Mucosa of gallbladder (tissue), 1 donor: Measurements from ENCODE around the gene SHISA6. TPM values are rescaled to one million over a fixed set of nuclear protein-coding genes. Genes with fewer than 3 reads are reported as not detected.

Source experiments
- DNase-seq: peaks from one replicate; pipeline ENCODE4 v3.0.0-alpha.2; 2020; ENCODE audit warnings: low spot score
- total RNA-seq: library from RNA; stranded (reverse); gene quantifications from one replicate; pipeline ENCODE4 v1.2.1, GENCODE V29; 2021
- donor health status: DM: no; HTN: no; CAD: no.

Gene SHISA6
- total RNA-seq, 1 donor from 2014 or later = 0.75 TPM

DNA sequence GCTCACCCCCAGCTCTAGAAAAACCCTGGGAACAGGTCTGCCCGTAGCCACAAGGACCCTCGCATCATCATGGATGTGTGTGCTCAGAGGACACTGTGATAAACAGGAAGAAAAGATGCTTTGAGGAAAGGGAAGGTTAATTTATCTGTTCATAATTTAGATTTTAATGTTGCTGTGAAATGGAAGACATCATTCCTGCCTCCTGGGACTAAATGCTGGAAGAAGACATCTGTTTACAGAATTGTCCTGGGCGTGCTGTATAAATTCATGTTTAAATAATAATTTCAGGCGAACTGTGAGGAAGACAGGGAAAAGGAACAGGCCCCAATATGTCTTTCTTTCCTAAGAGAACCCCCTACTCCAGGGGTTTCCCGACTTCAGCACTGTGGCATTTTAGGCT lies 112.6 kb downstream of the SHISA6 start:
- no peak for DNase-seq

DNA sequence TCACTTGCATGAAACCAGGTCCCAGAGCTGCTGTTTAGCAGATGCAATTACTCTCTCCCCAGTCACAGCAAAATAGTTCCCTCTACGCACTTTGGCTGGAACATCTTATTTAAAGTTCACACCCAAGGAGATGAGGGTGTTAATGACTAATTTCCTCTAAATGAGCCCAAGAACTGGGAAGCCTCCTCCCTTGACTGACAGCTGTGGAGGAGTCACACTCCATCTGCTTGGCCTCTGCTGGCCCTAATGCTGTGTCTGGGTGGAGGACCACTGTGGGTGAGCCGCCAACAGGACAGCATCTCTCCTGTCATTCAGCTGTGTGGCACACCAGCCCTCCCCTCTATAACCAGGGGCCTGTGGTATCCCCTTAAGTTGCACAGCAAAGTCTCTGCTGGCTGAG lies 115.4 kb downstream of the SHISA6 start:
- DNase-seq = no peak

DNA sequence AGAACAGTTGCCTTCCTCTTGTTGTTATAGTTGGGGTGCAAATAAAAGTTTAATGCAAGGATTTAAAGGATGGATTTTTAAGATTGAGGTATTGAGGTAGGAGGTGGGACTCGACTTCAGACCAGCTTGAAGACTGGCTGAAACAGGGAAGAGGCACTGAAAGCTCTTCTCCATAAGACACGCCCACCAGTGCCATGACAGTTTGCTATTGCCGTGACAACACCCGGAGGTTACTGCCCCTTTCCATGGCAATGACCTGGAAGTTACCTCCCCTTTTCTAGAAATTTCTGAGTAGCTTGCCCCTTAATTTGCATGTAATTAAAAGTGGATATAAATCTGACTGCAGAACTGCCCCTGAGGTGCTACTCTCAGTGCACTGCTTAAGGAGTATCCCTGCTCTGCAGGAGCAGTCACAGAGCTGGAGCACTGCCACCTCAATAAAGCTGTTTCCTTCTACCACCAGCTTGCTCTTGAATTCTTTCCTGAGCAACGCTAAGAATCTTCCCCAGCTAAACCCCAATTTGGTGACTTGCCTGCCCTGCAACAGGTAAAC lies 122.6 kb downstream of the SHISA6 start:
- DNase-seq = no peak

- no peak for DNase-seq
These were observed 125.3 kb downstream of the SHISA6 start for GRCh38 chr17:11366272-11366850.

GRCh38 chr17:11369575-11369974 lies 128.6 kb downstream of the SHISA6 start:
- DNase-seq = no peak

DNA sequence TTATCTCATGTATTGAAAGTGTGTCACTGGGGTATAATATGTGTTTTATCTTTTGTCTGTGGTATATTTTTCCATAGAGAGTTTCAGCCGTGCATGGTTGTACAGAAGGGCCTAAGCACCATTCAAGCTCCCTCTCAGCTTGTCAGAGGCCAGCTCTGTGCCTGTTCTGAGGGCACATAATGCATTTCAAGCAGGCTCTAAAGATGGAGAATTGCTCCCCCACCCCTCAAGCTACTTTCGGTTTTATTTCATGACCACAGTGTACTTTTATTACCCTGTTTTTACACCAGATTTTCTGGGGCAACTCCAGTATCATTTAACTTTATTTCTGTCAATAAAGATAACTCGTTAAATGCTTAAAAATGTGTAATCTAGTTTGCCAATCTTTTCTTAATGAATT lies 131.7 kb downstream of the SHISA6 start:
- no peak for DNase-seq

DNA sequence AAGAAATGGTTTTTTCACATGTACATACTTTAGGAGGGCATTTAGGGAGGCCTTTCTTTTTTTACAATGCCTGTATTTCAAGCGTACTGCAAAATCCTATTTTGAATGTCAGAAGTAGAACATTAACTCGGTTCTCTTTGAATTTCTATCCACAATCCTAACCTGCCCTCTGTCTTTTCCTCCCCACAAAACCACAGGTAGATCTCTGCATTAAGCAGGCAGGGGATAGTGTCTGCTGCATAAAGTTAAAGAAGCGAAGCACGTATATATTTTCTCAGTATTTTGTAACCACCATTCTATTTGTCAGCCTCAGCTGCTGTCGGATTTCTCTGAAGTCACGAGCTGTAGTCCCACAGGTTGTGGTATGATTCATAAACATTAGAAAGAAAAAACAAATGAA lies 137.5 kb downstream of the SHISA6 start:
- no peak for DNase-seq

DNA sequence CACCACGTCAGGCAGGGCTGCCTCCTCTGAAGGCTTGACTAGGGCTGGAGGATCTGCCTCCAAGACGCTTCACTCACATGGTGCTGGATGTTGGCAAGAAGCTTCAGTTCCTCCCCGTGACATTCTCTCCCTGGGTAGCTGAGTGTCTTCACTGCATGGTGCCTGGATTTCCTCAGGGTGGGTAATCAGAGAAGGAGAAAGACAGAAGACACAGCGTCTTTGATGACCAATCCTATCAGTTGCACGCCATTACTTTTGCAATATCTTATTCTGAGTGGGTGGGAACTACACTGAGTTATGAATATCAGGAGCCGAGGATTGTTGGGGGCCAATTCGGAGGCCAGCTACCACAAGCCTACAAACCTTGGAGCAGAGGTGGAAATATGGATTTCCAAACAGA lies 139.7 kb downstream of the SHISA6 start:
- DNase-seq = no peak

DNA sequence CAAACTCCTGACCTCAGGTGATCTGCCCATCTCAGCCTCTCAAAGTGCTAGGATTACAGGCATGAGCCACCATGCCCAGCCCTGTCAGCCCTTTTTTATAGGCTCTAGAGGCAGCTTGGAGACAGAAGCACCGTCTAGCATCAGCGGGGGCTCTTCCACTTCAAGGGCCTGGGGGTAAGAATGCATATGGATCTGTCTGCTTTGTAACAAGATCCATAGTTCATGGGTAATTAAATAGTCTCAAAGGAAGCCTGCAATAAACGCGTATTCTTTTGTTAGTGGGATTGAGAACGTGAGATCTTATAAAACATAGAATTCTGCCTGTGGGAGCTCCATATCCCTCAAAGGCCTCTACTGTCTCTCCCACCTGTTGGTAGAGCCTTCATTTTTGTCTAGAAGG lies 142.1 kb downstream of the SHISA6 start:
- DNase-seq = no peak

DNA sequence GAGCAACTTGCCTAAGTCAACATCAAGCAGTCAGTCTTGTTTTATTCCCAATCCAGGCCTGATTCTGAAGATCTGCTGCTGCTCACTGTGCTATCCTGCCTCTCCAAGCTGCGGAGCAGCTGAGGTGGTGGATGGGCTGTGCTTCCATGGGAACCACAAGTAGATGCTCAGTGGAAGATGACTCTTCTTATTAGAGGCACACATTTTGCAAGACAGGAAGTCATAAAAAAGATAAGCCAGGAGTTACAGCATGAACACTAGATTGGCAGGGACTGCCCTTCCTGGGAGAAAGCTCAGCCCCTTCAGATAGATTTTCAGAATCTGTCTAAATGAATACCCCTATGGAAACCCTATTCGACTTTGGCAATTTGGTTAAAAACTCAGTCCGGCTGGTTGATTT lies 143.1 kb downstream of the SHISA6 start:
- no peak for DNase-seq

- DNase-seq = no peak
These were observed 146.6 kb downstream of the SHISA6 start for GRCh38 chr17:11387610-11388009.

DNA sequence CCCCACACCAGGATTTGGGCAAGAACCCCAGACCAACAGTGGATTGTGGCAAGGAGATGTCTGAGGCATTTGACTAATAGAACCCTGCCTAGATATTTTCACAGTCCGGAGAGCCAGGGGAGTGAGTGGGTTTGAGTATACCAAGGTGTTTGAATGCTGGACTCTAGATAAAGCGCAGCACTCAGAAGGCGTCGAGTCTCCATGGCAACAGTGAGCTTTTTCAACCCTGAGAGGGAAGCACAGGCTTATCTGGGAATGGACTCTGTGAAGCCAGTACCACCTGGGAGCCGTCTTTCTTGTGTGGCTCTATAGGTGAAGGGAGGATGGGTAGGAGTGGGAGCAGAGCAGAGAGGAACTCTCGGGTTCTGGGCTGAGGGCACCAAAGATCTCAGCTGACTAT lies 147.0 kb downstream of the SHISA6 start:
- DNase-seq = no peak

DNA sequence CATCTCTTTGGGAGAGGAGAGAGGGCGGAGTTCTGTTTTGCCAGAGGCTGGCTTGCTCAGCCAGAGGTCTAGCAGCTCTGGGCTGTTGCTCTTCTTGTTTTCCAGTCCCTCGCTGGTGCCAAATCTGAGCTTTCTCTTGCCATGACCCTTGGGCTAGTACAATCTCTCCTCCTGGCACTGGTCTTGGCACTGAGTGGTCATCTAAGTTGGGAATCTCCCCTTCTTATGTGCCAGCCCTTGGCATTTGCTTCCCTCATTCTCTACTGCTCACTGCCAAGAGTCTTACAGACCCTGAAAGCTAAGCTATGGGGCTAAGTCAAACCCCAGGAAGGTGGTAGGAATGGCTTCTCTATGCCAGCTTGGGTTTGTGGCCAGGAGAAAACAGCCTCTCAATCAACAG lies 148.6 kb downstream of the SHISA6 start:
- DNase-seq = no peak

- no peak for DNase-seq
These were observed 150.1 kb downstream of the SHISA6 start for GRCh38 chr17:11391134-11391533.

- DNase-seq = peak; percentile 53
These were observed 163.6 kb downstream of the SHISA6 start for GRCh38 chr17:11404431-11405276.

DNA sequence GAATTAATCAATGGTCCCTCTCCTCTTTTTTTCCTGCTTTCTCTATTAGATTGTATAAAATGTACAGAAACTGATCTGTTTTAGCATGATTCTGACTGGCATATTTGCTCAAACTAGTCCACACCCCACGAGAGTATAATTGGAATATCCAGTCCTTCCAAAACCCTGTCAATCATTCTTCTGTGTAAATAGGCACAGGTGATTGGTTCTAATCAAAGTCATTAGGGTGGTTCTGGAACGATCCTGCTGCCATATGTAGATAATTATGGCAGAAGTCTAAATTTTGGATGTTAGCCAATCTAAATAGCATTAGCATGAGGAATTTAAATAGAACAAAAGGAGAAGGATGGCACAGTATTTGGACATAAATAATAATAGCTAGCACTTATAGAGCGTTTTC lies 165.7 kb downstream of the SHISA6 start:
- DNase-seq = no peak

- peak; percentile 15 for DNase-seq
These were observed 171.6 kb downstream of the SHISA6 start for GRCh38 chr17:11412654-11413053.

GRCh38 chr17:11418342-11418741 lies 177.3 kb downstream of the SHISA6 start:
- DNase-seq = no peak

DNA sequence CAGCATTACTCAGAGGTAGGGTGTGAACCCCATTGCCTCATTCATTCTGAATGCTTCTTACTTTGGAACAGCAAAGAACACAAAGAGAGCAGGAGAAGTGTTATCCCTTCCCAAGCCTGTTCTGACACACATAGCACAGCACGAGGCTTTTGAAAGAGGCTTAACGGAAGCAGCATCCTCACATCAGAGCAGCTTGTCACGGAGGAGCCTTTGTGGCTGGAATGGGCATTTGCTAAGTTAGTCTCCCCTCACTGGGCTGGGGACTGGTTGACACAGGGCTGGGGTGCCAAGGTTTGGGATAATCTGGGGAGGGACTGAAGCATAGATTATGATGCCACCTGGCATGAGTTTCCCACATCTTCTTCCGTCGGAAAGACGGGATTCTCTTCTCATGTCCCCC lies 189.7 kb downstream of the SHISA6 start:
- DNase-seq = no peak

DNA sequence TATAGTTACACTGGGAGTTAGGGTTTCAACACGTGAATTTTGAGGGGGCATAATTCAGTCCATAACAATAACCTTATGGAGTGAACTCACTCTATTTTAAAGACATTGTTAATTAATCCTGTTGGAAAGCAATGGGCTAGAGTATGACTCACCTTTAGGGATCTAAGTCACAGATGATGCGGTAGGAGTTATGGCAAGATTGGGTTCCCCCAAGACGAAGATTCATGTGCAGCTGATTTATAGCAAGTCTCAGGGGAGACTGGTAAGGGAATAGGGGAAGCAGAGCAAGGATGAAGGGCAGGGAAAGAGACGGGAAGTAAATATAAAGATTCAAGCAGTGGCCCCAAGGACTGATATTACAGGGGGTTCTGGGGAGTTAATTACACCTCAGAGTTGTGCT lies 197.7 kb downstream of the SHISA6 start:
- no peak for DNase-seq

DNA sequence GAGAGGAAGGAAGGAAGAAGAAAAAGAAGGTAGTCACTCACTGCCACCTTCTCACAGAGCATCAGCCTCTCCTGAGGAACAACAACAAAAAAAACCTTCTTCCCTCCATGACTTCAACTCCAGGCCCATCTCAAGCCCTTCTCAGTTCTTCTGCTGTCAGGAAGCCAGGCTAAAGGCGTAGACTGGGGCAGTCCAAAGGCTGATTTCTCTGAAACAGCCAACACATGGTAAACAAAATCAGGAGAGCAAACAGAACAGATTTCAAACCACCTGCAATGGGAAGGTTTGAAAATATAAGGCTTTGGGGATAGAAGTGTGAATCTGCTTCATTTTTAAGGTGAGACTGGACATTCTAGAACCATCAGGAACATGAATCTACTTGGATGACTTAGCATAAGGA lies 200.0 kb downstream of the SHISA6 start:
- DNase-seq = no peak

DNA sequence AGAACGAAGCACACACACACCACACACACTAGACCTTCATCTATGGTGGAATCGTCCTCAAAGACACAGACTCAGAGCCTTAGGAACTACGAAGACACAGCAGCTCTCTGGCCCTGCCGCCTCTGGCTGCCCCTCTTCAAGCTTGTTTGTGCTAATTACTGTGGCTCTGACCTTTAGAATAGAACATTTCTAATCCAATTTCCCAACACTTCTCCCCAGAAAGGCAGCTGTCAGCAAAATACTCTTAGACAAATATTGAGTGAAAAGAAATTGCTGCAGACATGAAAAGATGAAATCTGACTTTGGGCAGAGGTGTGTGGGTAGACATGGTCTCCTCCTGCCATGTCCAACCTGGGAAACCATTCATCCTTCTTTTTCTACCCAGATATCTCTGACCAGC lies 205.3 kb downstream of the SHISA6 start:
- no peak for DNase-seq

DNA sequence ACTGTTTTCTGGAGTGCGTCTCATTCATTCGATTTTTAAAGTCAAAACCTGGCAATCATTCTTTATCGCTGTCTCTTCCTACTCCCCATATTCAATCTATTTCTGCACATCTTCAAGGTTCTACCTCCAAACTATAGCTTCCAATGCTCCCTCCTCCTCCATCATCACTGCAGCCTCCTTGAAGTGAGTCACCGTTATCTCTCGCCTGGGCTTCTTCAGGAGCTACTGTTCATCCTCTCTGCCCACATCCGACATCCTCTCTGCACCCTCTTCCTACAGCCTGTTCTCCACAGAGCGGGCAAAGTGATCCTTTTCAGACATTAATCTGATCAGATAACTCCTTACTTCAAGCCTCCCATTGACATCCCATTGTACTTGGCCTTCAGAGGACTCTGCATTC lies 213.1 kb downstream of the SHISA6 start:
- no peak for DNase-seq
